Peyer's patch (tissue), 4 donors: Measurements from ENCODE around the gene PIGQ.
A peak's percentile ranks its signal among the peaks of the same experiment; 100 is the strongest.

ENCODE experiments used
- CTCF ChIP-seq, 6 experiments: fragments of 450-650 bp in 4 of 6; fragments of 200-600 bp in 2 of 6; sonication (generic) in 1 of 6; IDR thresholded peaks; one replicate each; pipeline ENCODE4 v1.5.1; 2017 to 2019; ENCODE audit warnings: antibody characterized with exemption in 6 of 6, mild to moderate bottlenecking in 3 of 6, moderate library complexity in 1 of 6
- POLR2A ChIP-seq, 2 donors: fragments of 450-650 bp; IDR thresholded peaks; one replicate each; pipeline ENCODE4 v1.5.1; 2017; ENCODE audit warnings: antibody characterized with exemption in 2 of 2, mild to moderate bottlenecking in 2 of 2, moderate library complexity in 2 of 2

- TF ChIP-seq POLR2A (IDR thresholded peaks at IDR 0.05) (peak; percentile 35 to 67), CTCF (IDR thresholded peaks at IDR 0.05) (no peak)
Measured at GRCh38 chr16:593406-593805, 23.6 kb downstream of the PIGQ start.
